ENCODE measurements around the gene STK38L.

- TF ChIP-seq REST (IDR thresholded peaks at IDR 0.05; ENCODE audit: insufficient replicate concordance, low read depth) (no peak), CTCF (IDR thresholded peaks at IDR 0.05; ENCODE audit: insufficient read depth, low read length) (no peak), POLR2AphosphoS5 (IDR thresholded peaks at IDR 0.05; ENCODE audit: low read depth) (no peak), GABPA (IDR thresholded peaks at IDR 0.05; ENCODE audit: low read depth) (no peak)
These were observed 35.7 kb upstream of the STK38L start for GRCh38 chr12:27208414-27208750.
